NCI-H2227 treated with DMSO at 0.1 percent for 48 hours (cell line): ENCODE measurements around the gene CCDC141.

Experiments
- DNase-seq: peaks from one replicate; lab custom pipeline; 2025; lab: John Stamatoyannopoulos, UW

Gene CCDC141

GRCh38 chr2:178870703-178871102 is 179.2 kb downstream of the CCDC141 start:
- DNase-seq: no peak

GRCh38 chr2:178865999-178866398 is 183.9 kb downstream of the CCDC141 start:
- peak; percentile 98 for DNase-seq

GRCh38 chr2:178865146-178865936 is 184.6 kb downstream of the CCDC141 start:
- DNase-seq: peak; percentile 98

- DNase-seq: peak; percentile 84
Measured at GRCh38 chr2:178863856-178864620, 185.9 kb downstream of the CCDC141 start.

- DNase-seq: no peak
Measured at GRCh38 chr2:178863130-178863855, 186.6 kb downstream of the CCDC141 start.

- no peak for DNase-seq
Measured at GRCh38 chr2:178860551-178860950, 189.4 kb downstream of the CCDC141 start.

- DNase-seq: no peak
Measured at GRCh38 chr2:178859730-178860129, 190.2 kb downstream of the CCDC141 start.

- DNase-seq: no peak
Measured at GRCh38 chr2:178858896-178859625, 190.9 kb downstream of the CCDC141 start.

- no peak for DNase-seq
Measured at GRCh38 chr2:178855151-178855550, 194.8 kb downstream of the CCDC141 start.

GRCh38 chr2:178848335-178848734 is 201.6 kb downstream of the CCDC141 start:
- DNase-seq: no peak

- DNase-seq: no peak
Measured at GRCh38 chr2:178846458-178846802, 203.5 kb downstream of the CCDC141 start.

- DNase-seq: peak; percentile 95
Measured at GRCh38 chr2:178845566-178846457, 204.1 kb downstream of the CCDC141 start.

- peak; percentile 83 for DNase-seq
Measured at GRCh38 chr2:178844701-178845100, 205.2 kb downstream of the CCDC141 start.

GRCh38 chr2:178844269-178844668 is 205.7 kb downstream of the CCDC141 start:
- peak; percentile 97 for DNase-seq

GRCh38 chr2:178843697-178844096 is 206.2 kb downstream of the CCDC141 start:
- peak; percentile 97 for DNase-seq

- no peak for DNase-seq
Measured at GRCh38 chr2:178836807-178837206, 213.1 kb downstream of the CCDC141 start.

- no peak for DNase-seq
Measured at GRCh38 chr2:178834086-178834485, 215.9 kb downstream of the CCDC141 start.

GRCh38 chr2:178833382-178833781 is 216.6 kb downstream of the CCDC141 start:
- no peak for DNase-seq

GRCh38 chr2:178830451-178830850 is 219.5 kb downstream of the CCDC141 start:
- DNase-seq: peak; percentile 34

- DNase-seq: no peak
Measured at GRCh38 chr2:178829981-178830380, 220.0 kb downstream of the CCDC141 start.
